Type B pancreatic cell (in vitro differentiated cells): ENCODE measurements around the gene TNFSF15. TPM values are rescaled to one million over a fixed set of nuclear protein-coding genes. Genes with fewer than 3 reads are reported as not detected.

Source experiments
- DNase-seq: peaks from one replicate; pipeline ENCODE4 v3.0.0; 2021; ENCODE audit warnings: mixed read lengths; ENCODE audit not compliant: unreplicated experiment; ENCODE audit errors: extremely low spot score
- H3K27ac Mint-ChIP-seq: 2 replicates; pipeline ENCODE4 v1.8.0; 2021; ENCODE audit warnings: mild to moderate bottlenecking, mixed read lengths
- H3K27me3 Mint-ChIP-seq: 2 replicates; pipeline ENCODE4 v1.8.0; 2021; ENCODE audit warnings: mixed read lengths
- H3K36me3 Mint-ChIP-seq: 2 replicates; pipeline ENCODE4 v1.8.0; 2021; ENCODE audit warnings: mixed read lengths
- H3K4me1 Mint-ChIP-seq: one replicate; pipeline ENCODE4 v1.8.0; 2021; ENCODE audit warnings: mixed read lengths; ENCODE audit not compliant: unreplicated experiment
- H3K4me3 Mint-ChIP-seq: 2 replicates; pipeline ENCODE4 v1.8.0; 2021; ENCODE audit warnings: mild to moderate bottlenecking, mixed read lengths
- H3K9me3 Mint-ChIP-seq: 2 replicates; pipeline ENCODE4 v1.8.0; 2021; ENCODE audit warnings: mixed read lengths
- CTCF ChIP-seq: fragments of 200-600 bp; sonication (generic); conservative IDR thresholded peaks from 2 replicates; pipeline ENCODE4 v1.5.0; 2021; ENCODE audit warnings: antibody characterized with exemption, mild to moderate bottlenecking
- total RNA-seq: library from RNA; stranded (reverse); gene quantifications from 2 replicates; pipeline ENCODE4 v1.2.1, GENCODE V29; 2021; ENCODE audit warnings: low replicate concordance

Gene TNFSF15
- total RNA-seq, 1 donor from 2014 or later = 3.3 TPM

GRCh38 chr9:114829574-114830440 is 24.0 kb upstream of the TNFSF15 start:
- peaks cover 14% of the 10 kb centered on the region for H3K4me1 Mint-ChIP-seq
- no peaks in the 10 kb centered on the region for H3K9me3 Mint-ChIP-seq
- no peak overlapping the region for H3K4me3 Mint-ChIP-seq
- no peak for TF ChIP-seq CTCF
- peaks cover 3% of the 10 kb centered on the region for H3K27me3 Mint-ChIP-seq
- DNase-seq = no peak
- H3K36me3 Mint-ChIP-seq = no peaks in the 10 kb centered on the region
- no peak overlapping the region for H3K27ac Mint-ChIP-seq

- no peak for TF ChIP-seq CTCF
- Mint-ChIP-seq H3K27ac (no peak overlapping the region), H3K4me1 (peaks cover 14% of the 10 kb centered on the region), H3K4me3 (no peak overlapping the region), H3K9me3 (no peaks in the 10 kb centered on the region), H3K27me3 (peaks cover 3% of the 10 kb centered on the region), H3K36me3 (no peaks in the 10 kb centered on the region)
- DNase-seq = no peak
Observed at GRCh38 chr9:114828303-114828650, 22.4 kb upstream of the TNFSF15 start.

- Mint-ChIP-seq H3K27ac (no peak overlapping the region), H3K27me3 (peaks cover 3% of the 10 kb centered on the region), H3K36me3 (no peaks in the 10 kb centered on the region), H3K4me3 (no peak overlapping the region), H3K4me1 (peaks cover 14% of the 10 kb centered on the region), H3K9me3 (no peaks in the 10 kb centered on the region)
- DNase-seq = no peak
- no peak for TF ChIP-seq CTCF
Observed at GRCh38 chr9:114827641-114828302, 21.9 kb upstream of the TNFSF15 start.

- Mint-ChIP-seq H3K4me3 (no peak overlapping the region), H3K27me3 (peaks cover 3% of the 10 kb centered on the region), H3K9me3 (no peaks in the 10 kb centered on the region), H3K4me1 (peaks cover 14% of the 10 kb centered on the region), H3K27ac (no peak overlapping the region), H3K36me3 (no peaks in the 10 kb centered on the region)
- no peak for DNase-seq
- TF ChIP-seq CTCF = no peak
Observed at GRCh38 chr9:114826431-114826830, 20.6 kb upstream of the TNFSF15 start.

DNA sequence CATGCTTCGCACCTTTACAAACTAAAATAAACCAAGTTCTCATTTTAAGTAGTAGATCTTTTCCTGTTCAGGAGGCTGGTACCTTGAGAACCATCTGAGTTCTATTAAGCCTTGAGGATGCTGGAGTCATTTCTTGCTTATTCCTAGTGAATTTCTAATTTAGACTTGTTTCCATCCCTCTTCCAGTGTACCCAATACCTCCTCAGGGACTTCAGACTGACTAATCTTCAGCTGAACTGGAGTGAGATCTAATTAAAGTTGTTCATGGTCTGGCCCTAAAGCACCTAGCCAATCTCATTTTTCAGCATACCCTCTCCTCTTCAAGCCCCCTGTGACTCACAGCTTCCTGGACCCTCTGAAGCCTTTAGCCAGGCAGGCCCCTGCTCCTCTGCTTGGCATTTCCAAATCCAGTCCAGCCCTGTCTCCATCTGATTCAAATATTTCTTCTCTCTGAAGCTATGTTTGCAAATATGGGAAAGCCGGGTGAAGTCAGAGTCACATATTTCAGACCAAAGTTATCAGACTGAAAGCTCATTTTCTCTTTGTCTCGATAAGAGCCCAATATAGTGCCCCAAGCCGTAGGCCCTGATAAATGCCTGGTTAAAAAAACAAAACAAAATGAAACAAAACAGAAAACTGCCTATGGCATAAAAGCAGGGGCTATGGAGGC is 19.4 kb upstream of the TNFSF15 start:
- DNase-seq = no peak
- peaks cover 1% of the 10 kb centered on the region for H3K27me3 Mint-ChIP-seq
- TF ChIP-seq CTCF = no peak
- H3K4me1 Mint-ChIP-seq = peaks cover 14% of the 10 kb centered on the region
- H3K27ac Mint-ChIP-seq = no peak overlapping the region
- H3K9me3 Mint-ChIP-seq = peaks cover 6% of the 10 kb centered on the region
- no peaks in the 10 kb centered on the region for H3K36me3 Mint-ChIP-seq
- H3K4me3 Mint-ChIP-seq = no peak overlapping the region
